ENCODE results near the gene WFS1.
A peak's percentile ranks its signal among the peaks of the same experiment; 100 is the strongest.

The WFS1 gene, protein sequence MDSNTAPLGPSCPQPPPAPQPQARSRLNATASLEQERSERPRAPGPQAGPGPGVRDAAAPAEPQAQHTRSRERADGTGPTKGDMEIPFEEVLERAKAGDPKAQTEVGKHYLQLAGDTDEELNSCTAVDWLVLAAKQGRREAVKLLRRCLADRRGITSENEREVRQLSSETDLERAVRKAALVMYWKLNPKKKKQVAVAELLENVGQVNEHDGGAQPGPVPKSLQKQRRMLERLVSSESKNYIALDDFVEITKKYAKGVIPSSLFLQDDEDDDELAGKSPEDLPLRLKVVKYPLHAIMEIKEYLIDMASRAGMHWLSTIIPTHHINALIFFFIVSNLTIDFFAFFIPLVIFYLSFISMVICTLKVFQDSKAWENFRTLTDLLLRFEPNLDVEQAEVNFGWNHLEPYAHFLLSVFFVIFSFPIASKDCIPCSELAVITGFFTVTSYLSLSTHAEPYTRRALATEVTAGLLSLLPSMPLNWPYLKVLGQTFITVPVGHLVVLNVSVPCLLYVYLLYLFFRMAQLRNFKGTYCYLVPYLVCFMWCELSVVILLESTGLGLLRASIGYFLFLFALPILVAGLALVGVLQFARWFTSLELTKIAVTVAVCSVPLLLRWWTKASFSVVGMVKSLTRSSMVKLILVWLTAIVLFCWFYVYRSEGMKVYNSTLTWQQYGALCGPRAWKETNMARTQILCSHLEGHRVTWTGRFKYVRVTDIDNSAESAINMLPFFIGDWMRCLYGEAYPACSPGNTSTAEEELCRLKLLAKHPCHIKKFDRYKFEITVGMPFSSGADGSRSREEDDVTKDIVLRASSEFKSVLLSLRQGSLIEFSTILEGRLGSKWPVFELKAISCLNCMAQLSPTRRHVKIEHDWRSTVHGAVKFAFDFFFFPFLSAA

GRCh38 chr4:6269616-6270511, at the start of gene WFS1:
WFS1 (plus strand) TSS chr4:6269850; CDS start chr4:6277456, 7,606 bp downstream.
- Histone ChIP-seq H3K27me3 (ENCODE audit: control insufficient read depth, insufficient read depth, low read length) (no peaks in the 10 kb centered on the region), H3K36me3 (ENCODE audit: control insufficient read depth, insufficient read depth, low read length) (no peaks in the 10 kb centered on the region), H3K9ac (ENCODE audit: low read length) (peak within 1 kb of the TSS; percentile 2), H3K27ac (ENCODE audit: low read depth, low read length) (peak within 1 kb of the TSS; percentile 93), H3K4me3 (ENCODE audit: low read length) (peak within 1 kb of the TSS; percentile 94), H3K4me1 (ENCODE audit: control insufficient read depth, insufficient read depth, low read length) (peaks cover 39% of the 10 kb centered on the region)

DNA sequence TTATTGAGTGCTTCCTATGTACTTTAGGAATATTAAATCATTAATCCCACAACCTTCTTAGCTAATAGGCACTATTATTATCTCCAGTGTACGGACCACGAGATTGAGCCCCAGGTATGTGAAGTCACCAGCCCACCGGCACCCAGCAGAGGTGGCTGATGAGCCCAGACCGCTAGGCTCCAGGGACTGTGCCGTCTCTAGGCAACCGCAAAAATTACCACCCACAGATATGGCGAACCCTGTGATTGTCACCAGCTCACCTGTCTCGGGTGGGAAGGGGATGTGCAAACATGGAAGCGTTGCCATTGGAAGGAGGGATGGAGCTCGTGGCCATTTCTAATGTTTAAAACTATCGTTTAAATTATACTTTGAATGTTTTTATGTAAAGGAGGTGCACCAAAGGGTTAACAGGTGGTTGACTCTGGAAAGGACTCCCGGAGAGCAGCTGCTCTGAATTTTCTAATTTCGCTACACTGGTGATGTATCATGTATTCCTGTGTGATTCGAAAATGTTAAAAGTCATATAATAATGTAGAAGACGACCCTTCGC, 48.3 kb upstream of the WFS1 start:
- Histone ChIP-seq H3K4me3 (ENCODE audit: low read length) (peak overlapping the region; percentile 51), H3K9ac (ENCODE audit: low read length) (no peak overlapping the region)

DNA sequence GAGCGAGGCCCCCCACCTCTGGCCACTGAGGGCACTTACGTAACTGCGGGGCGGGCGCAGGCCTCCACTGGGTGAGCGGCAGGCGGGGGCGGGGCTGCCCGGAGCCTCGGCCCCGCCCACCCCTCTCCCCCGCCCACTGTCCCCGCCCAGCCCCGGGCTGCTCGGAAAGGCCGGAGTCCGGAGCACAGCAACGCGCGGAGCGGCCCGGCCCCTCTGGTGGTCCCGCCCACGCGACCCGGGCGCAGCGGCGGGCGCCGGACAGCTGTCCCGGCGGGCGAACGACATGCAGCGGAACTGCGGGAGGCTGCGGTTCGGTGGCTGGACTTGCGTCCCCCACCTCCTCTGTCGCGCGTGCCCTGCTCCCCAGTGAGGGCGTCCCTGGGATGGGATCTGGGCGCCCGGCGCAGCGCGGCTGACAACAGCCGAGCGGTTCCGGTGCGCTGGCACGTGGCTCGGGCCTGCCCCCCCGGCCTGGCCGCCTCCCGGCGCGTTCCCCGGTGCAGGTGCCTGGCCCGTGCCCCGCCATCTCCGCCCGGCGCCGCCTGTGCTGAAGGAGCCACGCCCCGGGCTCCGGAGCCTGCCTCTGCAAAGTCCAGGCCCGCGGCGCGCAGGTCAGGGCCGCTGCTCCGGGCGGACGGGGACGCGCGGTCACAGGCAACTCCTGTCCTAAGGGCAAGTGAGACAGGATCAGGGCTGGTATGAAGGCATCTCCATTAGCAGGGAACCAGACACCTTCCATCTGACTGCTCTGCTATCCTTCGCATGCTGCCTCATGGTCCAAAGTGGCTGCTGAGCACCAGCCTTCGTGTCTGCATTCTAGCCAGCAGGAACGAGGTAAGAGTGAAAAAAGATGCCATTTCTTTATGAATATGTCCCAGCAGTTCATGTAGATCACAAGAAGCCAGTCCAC, 47.5 kb upstream of the WFS1 start:
- H3K9ac ChIP-seq (ENCODE audit: low read length): no peak overlapping the region
- H3K36me3 ChIP-seq (ENCODE audit: control insufficient read depth, insufficient read depth, low read length): no peaks in the 10 kb centered on the region
- peak overlapping the region; percentile 51 for H3K4me3 ChIP-seq (ENCODE audit: low read length)
- H3K27ac ChIP-seq (ENCODE audit: low read depth, low read length): no peak overlapping the region
- peaks cover 5% of the 10 kb centered on the region for H3K27me3 ChIP-seq (ENCODE audit: control insufficient read depth, insufficient read depth, low read length)
- no peaks in the 10 kb centered on the region for H3K4me1 ChIP-seq (ENCODE audit: control insufficient read depth, insufficient read depth, low read length)

More for the DNA sequence above, 48.3 kb upstream of the WFS1 start:
- Histone ChIP-seq H3K4me1 (ENCODE audit: control insufficient read depth, insufficient read depth, low read length) (no peaks in the 10 kb centered on the region), H3K27me3 (ENCODE audit: control insufficient read depth, insufficient read depth, low read length) (peaks cover 5% of the 10 kb centered on the region), H3K36me3 (ENCODE audit: control insufficient read depth, insufficient read depth, low read length) (no peaks in the 10 kb centered on the region), H3K27ac (ENCODE audit: low read depth, low read length) (no peak overlapping the region)

- no peaks in the 10 kb centered on the region for H3K36me3 ChIP-seq (ENCODE audit: control insufficient read depth, insufficient read depth, low read length)
- peaks cover 5% of the 10 kb centered on the region for H3K27me3 ChIP-seq (ENCODE audit: control insufficient read depth, insufficient read depth, low read length)
- H3K9ac ChIP-seq (ENCODE audit: low read length): no peak overlapping the region
- no peaks in the 10 kb centered on the region for H3K4me1 ChIP-seq (ENCODE audit: control insufficient read depth, insufficient read depth, low read length)
- H3K27ac ChIP-seq (ENCODE audit: low read depth, low read length): no peak overlapping the region
- no peak overlapping the region for H3K4me3 ChIP-seq (ENCODE audit: low read length)
Observed at GRCh38 chr4:6222761-6223292, 46.8 kb upstream of the WFS1 start.

DNA sequence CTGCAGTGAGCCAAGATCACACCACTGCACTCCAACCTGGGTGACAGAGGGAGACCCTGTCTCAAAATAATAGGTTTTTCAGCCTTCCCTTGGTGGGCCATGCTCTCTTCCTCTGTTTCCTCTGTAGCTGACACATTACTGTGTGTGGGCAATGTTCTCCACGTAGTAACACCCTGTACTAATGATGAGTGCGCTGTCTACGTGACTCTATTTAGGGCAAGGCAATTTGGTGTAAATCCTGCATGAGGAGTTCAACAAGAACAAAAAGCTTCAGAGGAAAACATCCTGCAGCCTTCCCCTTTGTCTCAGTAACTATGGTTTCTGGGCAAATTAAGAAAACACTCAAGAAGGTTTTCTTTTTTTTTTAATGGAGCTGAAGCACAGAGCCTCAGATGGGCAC, 44.9 kb upstream of the WFS1 start:
- Histone ChIP-seq H3K27me3 (ENCODE audit: control insufficient read depth, insufficient read depth, low read length) (peaks cover 8% of the 10 kb centered on the region), H3K4me3 (ENCODE audit: low read length) (no peak overlapping the region), H3K36me3 (ENCODE audit: control insufficient read depth, insufficient read depth, low read length) (no peaks in the 10 kb centered on the region), H3K9ac (ENCODE audit: low read length) (no peak overlapping the region), H3K27ac (ENCODE audit: low read depth, low read length) (no peak overlapping the region), H3K4me1 (ENCODE audit: control insufficient read depth, insufficient read depth, low read length) (no peaks in the 10 kb centered on the region)

DNA sequence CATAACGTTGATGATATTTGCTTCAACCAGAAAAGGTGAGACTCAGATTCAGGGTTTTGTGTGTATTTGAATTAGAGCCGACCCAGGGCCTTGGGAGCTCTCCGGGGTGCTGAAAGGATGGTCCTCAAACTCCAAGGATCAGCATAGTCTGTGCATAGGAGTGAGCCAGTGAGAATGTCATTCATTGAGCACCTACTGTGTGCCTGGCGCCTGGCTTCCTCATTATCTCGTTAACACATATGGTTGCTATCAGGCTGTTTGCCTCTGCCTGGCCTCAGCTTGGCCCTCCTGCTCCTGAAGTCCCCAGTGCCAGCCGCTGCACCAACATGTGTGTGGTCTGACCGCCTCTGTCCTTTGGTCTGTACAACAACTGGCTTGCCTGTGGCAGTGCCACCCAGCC, 44.2 kb upstream of the WFS1 start:
- Histone ChIP-seq H3K9ac (ENCODE audit: low read length) (no peak overlapping the region), H3K27ac (ENCODE audit: low read depth, low read length) (no peak overlapping the region), H3K36me3 (ENCODE audit: control insufficient read depth, insufficient read depth, low read length) (no peaks in the 10 kb centered on the region), H3K27me3 (ENCODE audit: control insufficient read depth, insufficient read depth, low read length) (peaks cover 6% of the 10 kb centered on the region), H3K4me3 (ENCODE audit: low read length) (no peak overlapping the region), H3K4me1 (ENCODE audit: control insufficient read depth, insufficient read depth, low read length) (no peaks in the 10 kb centered on the region)

DNA sequence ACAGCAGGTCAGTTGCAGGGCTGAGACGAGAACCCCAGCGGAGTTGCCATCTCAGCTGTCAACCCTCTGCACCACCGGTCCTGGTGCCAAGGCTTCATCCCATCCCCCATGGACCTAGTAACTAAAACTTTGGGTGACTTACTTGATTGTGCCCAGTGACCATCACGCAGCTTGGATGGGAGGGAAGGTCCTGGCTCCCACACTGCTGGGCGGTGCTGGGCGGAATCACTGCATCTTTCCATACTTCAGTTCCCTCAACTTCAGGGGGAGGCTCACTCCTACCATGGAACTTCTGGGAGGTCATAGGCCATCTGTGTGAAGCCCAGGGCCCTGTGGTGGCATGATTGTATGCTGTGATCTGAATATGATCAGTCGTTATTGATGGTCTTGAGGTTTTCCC, 43.1 kb upstream of the WFS1 start:
- Histone ChIP-seq H3K36me3 (ENCODE audit: control insufficient read depth, insufficient read depth, low read length) (no peaks in the 10 kb centered on the region), H3K9ac (ENCODE audit: low read length) (no peak overlapping the region), H3K4me1 (ENCODE audit: control insufficient read depth, insufficient read depth, low read length) (no peaks in the 10 kb centered on the region), H3K27ac (ENCODE audit: low read depth, low read length) (no peak overlapping the region), H3K4me3 (ENCODE audit: low read length) (no peak overlapping the region), H3K27me3 (ENCODE audit: control insufficient read depth, insufficient read depth, low read length) (peaks cover 3% of the 10 kb centered on the region)

DNA sequence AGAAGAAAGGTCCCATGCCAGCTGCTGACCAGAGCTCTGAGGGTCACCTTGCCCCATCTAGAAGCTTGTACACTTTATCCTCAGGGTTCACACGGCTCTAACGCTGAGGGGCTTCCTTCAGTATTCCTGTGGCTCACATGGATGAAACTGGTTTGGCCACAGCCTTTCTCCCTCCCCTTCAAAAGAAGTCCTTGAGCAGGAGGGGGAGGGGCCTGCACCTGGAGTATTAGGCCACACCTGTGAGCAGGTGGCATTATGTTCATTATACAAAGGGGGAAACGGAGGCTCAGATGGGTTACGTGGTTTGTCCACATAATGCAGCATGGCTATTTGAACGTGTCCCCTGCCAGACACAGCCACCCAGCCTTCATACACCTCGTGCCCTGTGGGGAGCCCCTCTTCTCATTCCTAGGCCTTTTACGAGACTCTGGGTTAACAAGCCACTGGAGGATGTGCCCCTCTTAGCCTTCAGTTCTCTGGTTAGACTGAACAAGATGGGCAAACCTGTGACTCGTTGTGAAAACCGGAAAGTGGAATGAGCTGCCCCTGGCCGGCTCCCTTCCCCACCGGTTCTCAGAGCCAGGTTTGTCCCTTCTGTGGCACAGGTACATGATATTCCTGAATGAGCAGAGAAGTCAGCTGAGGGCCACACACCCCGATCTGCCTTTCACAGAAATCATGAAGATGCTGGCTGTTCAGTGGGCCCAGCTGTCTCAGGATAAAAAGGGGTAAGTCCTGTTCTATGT, 42.1 kb upstream of the WFS1 start:
- Histone ChIP-seq H3K27ac (ENCODE audit: low read depth, low read length) (no peak overlapping the region), H3K27me3 (ENCODE audit: control insufficient read depth, insufficient read depth, low read length) (peaks cover 3% of the 10 kb centered on the region), H3K36me3 (ENCODE audit: control insufficient read depth, insufficient read depth, low read length) (no peaks in the 10 kb centered on the region), H3K4me3 (ENCODE audit: low read length) (no peak overlapping the region), H3K9ac (ENCODE audit: low read length) (no peak overlapping the region), H3K4me1 (ENCODE audit: control insufficient read depth, insufficient read depth, low read length) (no peaks in the 10 kb centered on the region)

GRCh38 chr4:6228158-6229067, 41.2 kb upstream of the WFS1 start:
- Histone ChIP-seq H3K27ac (ENCODE audit: low read depth, low read length) (no peak overlapping the region), H3K27me3 (ENCODE audit: control insufficient read depth, insufficient read depth, low read length) (peaks cover 3% of the 10 kb centered on the region), H3K4me3 (ENCODE audit: low read length) (no peak overlapping the region), H3K4me1 (ENCODE audit: control insufficient read depth, insufficient read depth, low read length) (no peaks in the 10 kb centered on the region), H3K36me3 (ENCODE audit: control insufficient read depth, insufficient read depth, low read length) (no peaks in the 10 kb centered on the region), H3K9ac (ENCODE audit: low read length) (no peak overlapping the region)

GRCh38 chr4:6229095-6229494, 40.6 kb upstream of the WFS1 start:
- Histone ChIP-seq H3K36me3 (ENCODE audit: control insufficient read depth, insufficient read depth, low read length) (no peaks in the 10 kb centered on the region), H3K27ac (ENCODE audit: low read depth, low read length) (no peak overlapping the region), H3K9ac (ENCODE audit: low read length) (no peak overlapping the region), H3K4me3 (ENCODE audit: low read length) (no peak overlapping the region), H3K27me3 (ENCODE audit: control insufficient read depth, insufficient read depth, low read length) (peaks cover 3% of the 10 kb centered on the region), H3K4me1 (ENCODE audit: control insufficient read depth, insufficient read depth, low read length) (no peaks in the 10 kb centered on the region)

All from rectal smooth muscle tissue (tissue), 1 donor.